Astrocyte of the spinal cord (primary cell): ENCODE results near the gene PIK3AP1.

Experiments
- DNase-seq: peaks from one replicate; pipeline ENCODE4 v3.0.0; 2011; ENCODE audit warnings: low read depth, low spot score
- H3K4me3 ChIP-seq: 2 replicates; pipeline ENCODE4 v1.5.1; 2011; ENCODE audit warnings: low read depth, mild to moderate bottlenecking, low read length, moderate library complexity
- CTCF ChIP-seq: IDR thresholded peaks from 2 replicates; pipeline ENCODE4 v1.5.1; 2012; ENCODE audit warnings: low read depth, mild to moderate bottlenecking, low read length, inconsistent platforms
- in situ Hi-C: cut with HindIII; loops from 2 replicates; pipeline ENCODE4 v1.10.0; 2017; ENCODE audit warnings: low sequenced_read_pairs

Gene PIK3AP1

DNA sequence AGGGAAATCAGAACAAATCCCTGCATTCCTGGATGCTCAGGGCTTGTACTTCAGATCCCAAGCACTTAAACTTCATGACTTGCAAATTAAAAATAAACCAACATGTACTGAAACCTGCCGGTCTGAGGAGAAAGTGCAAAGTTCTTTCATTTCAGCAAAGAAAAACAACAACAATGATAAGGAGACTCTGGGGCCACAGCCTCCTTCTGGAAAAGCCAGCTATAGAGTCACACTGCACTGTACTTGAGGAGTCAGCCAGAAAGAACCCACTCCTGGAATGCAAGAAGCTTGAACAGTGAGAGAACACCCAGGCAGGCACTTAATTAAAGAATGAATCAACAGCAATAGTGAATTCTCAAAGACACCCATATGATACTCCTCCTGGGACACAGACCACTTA is 83.8 kb downstream of the PIK3AP1 start:
- no peak for DNase-seq
- in situ Hi-C loops, result no loop called here
- H3K4me3 ChIP-seq, result no peak overlapping the region
- TF ChIP-seq CTCF, result no peak

DNA sequence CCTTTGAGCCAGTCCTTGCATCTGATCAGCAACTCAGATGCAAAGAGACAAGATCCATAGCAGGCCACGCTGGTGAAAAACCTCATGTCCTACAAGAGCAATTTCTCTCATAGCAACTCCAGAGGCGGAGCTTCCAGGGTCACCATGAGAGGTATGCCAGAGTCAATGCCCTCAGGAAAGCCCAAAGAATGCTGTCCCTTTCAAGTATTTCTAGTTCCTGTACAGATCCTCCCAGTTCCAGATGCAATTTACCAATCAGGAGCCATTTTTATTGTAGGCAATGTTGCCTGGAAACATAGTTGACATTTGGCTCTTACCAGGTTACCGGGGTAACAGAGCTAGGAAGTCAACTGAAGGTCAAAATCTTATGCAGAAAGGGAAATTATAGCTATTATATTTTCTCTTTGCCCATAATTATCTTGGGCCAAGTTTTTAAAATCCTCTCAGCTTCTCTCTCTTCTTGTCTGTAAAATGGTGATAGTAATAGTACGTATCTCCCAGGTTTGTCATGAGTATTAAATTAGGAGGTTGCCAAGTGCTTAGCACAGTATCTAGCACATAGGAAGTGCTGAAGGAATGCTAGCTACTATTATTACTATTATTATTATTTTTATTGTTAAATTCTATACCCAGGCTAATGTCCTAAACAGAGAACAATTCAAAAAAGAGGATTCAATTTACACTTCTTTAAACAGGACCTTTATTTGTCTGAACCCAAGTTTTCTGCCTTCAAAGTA is 87.2 kb downstream of the PIK3AP1 start:
- in situ Hi-C loops, result no loop called here
- H3K4me3 ChIP-seq, result no peak overlapping the region
- no peak for TF ChIP-seq CTCF
- no peak for DNase-seq

- no peak overlapping the region for H3K4me3 ChIP-seq
- in situ Hi-C loops, result no loop called here
- TF ChIP-seq CTCF, result no peak
- DNase-seq, result no peak
These were observed 93.0 kb downstream of the PIK3AP1 start for GRCh38 chr10:96627292-96627691.

- in situ Hi-C loops, result no loop called here
- DNase-seq, result no peak
- H3K4me3 ChIP-seq, result no peak overlapping the region
- TF ChIP-seq CTCF, result peak; percentile 16
These were observed 93.5 kb downstream of the PIK3AP1 start for GRCh38 chr10:96626795-96627194.

- in situ Hi-C loops, result no loop called here
- H3K4me3 ChIP-seq, result no peak overlapping the region
- TF ChIP-seq CTCF, result no peak
- DNase-seq, result no peak
These were observed 95.1 kb downstream of the PIK3AP1 start for GRCh38 chr10:96625173-96625572.

GRCh38 chr10:96622013-96622787 is 98.1 kb downstream of the PIK3AP1 start:
- TF ChIP-seq CTCF, result no peak
- no peak overlapping the region for H3K4me3 ChIP-seq
- in situ Hi-C loops, result no loop called here
- DNase-seq, result no peak
